GM19328 (cell line): ENCODE measurements around the gene BEND3.
"Not testable (repeated sequence)": the region's sequence is repeated elsewhere in the genome, so short reads cannot be mapped to it uniquely, and the experiment has no call there.

Experiments
- ATAC-seq: cut with Tn5 transposase; IDR thresholded peaks from one replicate; pipeline ENCODE4 v1.9.1; 2021; ENCODE audit warnings: mild to moderate bottlenecking, moderate library complexity; ENCODE audit not compliant: unreplicated experiment

Gene BEND3

GRCh38 chr6:107121964-107122495 is 6.7 kb upstream of the BEND3 start:
- ATAC-seq: no peak

DNA sequence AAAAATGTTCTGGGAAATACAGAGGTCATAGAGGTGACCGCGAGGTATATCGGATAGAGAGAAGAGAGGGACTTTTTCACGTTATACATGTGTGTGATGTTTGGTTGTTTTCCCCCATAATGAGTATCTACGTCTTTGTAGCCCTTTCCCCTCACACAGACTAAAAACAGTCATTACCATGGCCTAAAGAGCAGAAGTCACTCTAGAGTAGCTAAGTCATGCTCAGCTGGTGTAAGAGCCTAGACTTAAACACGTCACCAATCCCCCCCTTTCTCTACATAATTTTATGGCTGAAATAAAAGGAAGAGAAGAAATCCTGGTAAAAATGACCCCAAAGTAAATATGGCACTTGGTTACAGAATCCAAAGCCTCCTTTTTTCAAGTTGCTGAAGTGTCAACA is 6.0 kb upstream of the BEND3 start:
- no peak for ATAC-seq

- ATAC-seq: no peak
Observed at GRCh38 chr6:107120404-107120803, 5.1 kb upstream of the BEND3 start.

DNA sequence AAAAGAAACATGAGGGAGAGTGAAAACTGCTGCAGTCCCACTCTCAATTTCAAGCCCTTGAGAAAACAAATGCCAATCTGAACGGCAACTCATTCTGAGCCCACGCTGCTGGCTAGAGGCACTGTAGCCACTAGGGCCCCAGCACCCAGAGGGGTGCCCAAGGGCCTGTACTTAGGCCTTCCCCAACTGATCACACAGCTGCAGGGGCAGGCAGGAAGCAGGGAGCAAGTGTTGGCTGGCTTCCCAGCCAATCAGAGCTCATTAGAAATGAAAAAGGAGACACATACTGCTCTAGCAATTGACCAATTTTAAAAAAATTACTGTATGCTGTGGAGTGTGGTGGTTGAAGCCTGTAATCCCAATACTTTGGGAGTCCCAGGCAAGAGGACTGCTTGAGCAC is 3.7 kb upstream of the BEND3 start:
- ATAC-seq: no peak

GRCh38 chr6:107118540-107118939 is 3.2 kb upstream of the BEND3 start:
- ATAC-seq: not testable (repeated sequence)

DNA sequence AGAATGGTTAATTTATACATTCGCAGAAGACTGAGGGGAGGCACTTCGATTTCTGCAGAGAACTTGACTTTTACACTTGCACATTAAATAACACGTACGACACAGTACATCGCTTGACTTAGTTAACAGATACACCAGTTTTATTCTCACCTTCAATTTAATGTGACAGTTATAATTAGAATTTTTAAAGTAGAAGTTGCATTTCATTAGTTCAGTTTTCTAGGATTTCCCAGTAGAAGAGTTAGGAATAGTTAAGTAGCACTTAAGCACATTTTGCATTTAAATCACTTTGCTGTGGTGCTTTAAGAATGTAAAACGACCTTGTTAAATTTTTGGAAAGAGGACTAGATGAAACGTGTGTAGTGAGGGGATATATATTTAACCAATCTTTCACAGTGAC is 1.6 kb upstream of the BEND3 start:
- ATAC-seq: no peak

GRCh38 chr6:107116328-107116892 is 1.1 kb upstream of the BEND3 start:
- ATAC-seq: no peak

- peak; percentile 16 for ATAC-seq
Observed at GRCh38 chr6:107115695-107116327, 496 bp upstream of the BEND3 start.

DNA sequence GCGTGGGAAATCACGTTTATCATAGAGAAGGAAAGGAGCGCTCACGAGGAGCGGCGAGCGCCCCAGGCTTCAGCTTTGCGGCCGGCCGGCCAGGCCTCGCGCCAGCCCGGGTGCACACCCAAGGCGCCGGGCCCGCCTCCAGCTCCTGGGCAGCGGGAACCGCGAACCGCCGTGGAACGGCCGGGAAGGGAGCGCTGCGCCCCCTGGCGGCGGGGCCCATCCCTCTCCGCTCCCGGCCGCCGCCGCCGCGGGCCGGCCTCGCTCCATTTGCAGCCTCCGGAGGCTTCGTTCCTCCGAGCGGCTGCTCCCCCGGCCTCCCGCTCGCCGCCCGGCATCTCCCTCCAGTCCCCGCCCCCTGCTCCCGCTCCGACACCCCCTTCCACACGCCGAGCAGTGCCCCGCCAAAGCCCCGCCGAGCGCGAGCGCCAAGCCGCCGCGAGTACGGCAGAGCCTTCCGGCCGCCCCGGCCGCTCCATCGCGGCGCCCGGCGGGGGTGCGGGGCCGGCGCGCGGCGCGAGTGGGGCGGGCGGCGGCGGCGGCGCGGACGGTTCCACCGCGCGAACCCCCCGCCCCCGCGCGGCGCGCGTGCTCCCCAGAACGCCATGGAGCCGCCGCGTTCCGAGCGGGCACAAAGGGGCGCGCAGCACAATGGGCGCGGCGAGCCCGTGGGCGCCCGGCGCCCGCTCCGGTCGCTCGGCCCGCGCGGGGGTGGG is 946 bp downstream of the BEND3 start:
- peak; percentile 63 for ATAC-seq

GRCh38 chr6:107110200-107110599 is 5.1 kb downstream of the BEND3 start:
- no peak for ATAC-seq

DNA sequence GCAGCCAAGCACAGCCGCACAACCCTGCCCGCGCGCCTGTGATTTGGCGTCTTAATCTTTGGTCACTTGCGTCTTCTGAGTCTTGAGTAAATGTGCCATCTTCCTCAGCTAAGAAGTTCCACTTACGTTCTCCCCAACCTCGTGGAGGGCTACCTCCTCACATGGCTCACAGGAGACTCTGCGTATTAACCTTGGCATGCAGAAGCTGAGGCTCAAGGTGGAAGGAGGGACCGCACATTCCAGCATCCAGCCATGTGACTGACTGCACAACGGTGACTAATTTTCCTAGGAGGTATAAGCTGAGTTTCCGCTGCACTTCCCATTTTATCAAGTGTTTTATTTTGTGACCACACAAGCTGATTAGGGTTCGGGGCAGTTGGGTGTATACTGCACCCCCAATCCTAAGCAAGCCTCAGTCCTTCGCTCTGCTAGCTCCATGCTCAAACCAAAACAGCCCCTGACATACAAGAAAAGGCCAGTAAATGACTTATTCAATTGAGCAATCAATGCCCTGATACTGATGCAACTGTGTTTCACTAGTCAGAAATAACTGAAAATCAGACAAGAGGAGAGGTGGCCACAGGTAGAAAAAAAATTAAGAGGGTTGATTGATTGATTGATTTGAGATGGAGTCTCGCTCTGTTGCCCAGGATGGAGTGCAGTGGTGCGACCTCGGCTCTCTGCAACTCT is 7.0 kb downstream of the BEND3 start:
- ATAC-seq: no peak

- ATAC-seq: no peak
Observed at GRCh38 chr6:107107791-107108190, 7.5 kb downstream of the BEND3 start.

DNA sequence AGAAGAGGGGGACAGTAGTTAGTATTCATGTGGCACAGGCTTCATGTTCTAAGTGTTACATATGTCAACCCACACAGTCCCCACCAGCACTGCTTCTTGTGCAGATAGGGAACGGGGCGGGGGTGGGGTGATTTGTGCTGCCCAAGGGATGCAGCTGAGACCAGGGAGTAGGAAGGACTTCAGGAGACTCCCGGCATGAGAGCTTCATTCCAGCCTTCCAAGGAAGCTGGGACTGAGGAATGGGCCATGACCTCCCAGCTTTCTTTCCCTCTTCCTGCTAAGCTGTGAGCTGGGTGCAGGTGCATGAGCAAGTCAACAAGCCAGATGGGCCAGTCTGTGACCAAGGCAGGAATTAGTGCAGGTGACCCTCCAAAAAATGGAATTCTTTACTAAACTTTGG is 9.2 kb downstream of the BEND3 start:
- ATAC-seq: no peak

GRCh38 chr6:107105511-107106116 is 9.7 kb downstream of the BEND3 start:
- ATAC-seq: no peak

DNA sequence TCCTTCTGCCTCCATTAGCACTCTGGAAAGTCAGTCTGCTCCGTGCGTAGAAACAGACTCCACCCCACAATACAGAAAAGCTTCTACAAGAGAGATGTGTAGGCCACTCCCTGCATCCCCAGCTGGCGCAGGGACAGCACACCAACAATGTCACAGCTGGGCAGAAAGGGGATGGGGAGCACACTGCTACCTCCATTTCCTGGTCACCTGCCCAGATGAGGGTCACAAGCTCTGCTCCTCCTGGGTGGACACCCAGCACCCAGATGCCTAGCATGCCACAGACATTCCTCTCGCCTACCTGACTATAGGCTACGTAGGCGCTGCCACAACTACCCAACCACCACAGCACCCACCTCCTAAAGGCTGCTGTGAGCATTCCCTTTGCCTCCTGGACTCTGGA is 12.2 kb downstream of the BEND3 start:
- no peak for ATAC-seq

DNA sequence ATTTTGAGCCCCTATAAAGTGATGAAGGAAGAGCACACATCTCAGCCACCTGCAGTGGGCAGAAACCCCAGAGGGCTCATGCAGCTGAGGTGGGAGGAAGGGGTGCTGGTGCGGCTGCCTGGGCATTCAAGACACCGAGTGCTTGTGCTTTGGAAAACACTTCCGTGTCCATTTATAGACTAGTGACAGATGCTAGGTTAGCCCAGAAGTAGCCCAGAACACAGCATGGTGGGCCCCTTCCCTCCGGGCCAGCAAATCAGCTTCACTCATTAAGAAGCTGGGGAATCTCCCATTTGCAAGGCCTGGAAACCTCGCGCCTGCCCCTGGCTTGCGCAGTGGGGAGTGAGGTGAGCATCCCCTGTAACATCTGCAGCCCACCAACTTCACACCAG is 12.9 kb downstream of the BEND3 start:
- ATAC-seq: no peak

- no peak for ATAC-seq
Observed at GRCh38 chr6:107101686-107102413, 13.5 kb downstream of the BEND3 start.

GRCh38 chr6:107101211-107101610 is 14.1 kb downstream of the BEND3 start:
- no peak for ATAC-seq

DNA sequence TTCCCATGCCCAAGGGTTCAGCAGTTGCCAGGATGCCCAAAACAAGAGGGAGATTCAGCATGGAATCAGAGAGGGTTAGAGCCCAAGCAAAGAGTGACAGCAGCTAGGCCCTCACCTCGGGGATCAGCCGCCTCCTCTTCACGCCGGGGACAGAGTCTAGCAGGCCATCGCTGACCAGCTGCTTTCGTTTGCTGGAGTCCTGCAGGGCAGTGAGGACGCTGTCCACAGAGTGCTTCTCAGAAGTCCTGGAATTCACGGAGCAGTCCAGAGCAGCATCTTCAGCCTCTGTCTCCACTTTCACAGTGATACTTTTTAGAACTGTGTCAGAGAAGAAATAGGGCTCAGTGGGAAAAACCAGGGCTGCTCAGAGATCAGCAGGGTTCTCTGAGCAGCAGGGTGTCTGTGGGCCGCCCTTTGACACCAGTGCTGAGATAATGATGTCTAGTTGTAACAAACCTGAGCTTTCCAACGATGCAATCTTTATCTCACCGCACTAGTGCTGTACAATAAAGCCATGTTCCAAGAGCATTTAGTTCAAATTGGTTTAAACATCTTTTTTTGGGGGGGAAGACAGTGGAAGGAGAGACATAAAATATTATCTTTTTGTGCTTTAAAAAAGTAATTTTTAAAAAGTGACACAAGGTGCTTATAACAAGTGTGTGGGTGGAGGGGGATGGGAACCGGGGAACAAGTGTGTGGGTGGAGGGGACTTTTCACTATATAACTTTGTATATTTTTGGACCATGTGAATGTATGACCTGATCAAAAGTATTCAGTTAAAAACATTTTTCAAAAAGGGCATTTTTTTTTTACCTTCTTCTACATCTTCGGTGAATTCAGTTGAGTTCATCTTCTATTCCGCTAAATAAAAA is 16.6 kb downstream of the BEND3 start:
- no peak for ATAC-seq

- ATAC-seq: not testable (repeated sequence)
Observed at GRCh38 chr6:107084459-107084858, 30.9 kb downstream of the BEND3 start.
